ENCODE data around the gene TAOK2. TPM values are rescaled to one million over a fixed set of nuclear protein-coding genes. Genes with fewer than 3 reads are reported as not detected.

The TAOK2 gene
- total and polyA plus RNA-seq, 2 of the 13 experiments (the other 11 are each of a cell fraction or from before 2014, with no cell fraction given) = 17.4 to 43.2 TPM

DNA sequence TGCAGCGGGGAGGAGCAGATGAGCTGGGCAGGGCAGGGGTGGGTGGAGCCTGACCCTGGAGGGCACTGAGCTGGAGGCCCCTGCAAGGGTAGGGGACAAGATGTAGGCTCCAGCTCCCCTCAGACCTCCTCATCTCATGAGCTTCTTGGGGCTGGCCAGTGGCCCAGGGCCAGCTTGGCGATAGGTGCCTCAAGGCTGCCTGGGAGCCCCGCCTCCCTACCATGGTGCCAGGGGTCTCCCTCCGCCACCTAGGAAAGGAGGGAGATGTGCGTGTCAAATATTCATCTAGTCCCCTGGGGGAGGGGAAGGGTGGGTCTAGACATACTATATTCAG is 17.9 kb downstream of the TAOK2 start:
- no peaks in the 10 kb centered on the region for H3K9me3 ChIP-seq (ENCODE audit: low read length)
- TF ChIP-seq, protein P1, sequence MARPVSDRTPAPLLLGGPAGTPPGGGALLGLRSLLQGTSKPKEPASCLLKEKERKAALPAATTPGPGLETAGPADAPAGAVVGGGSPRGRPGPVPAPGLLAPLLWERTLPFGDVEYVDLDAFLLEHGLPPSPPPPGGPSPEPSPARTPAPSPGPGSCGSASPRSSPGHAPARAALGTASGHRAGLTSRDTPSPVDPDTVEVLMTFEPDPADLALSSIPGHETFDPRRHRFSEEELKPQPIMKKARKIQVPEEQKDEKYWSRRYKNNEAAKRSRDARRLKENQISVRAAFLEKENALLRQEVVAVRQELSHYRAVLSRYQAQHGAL (CRISPR knock-in tag; IDR thresholded peaks at IDR 0.05; ENCODE audit: not compliant biosample characterization) = no peak
- TF ChIP-seq NKX3-1 (CRISPR knock-in tag; IDR thresholded peaks at IDR 0.05) (no peak), POLR2A (IDR thresholded peaks at IDR 0.05; ENCODE audit: insufficient read depth in 1 of 2, low read depth in 2 of 2, low read length in 2 of 2) (0 out of 4 replicates have a peak, but pooled peaks of 1 of the 2 experiments have one; percentile 9), RBM22 (optimal IDR thresholded peaks at IDR 0.05; ENCODE audit: low read length) (peak; percentile 66), ZNF33B (CRISPR knock-in tag; IDR thresholded peaks at IDR 0.05) (no peak), EP300 (IDR thresholded peaks at IDR 0.05; ENCODE audit: low read depth in 2 of 2, low read length in 2 of 2) (no peak), EP300 (CRISPR knock-in tag; IDR thresholded peaks at IDR 0.05; ENCODE audit: borderline replicate concordance) (0 out of 2 replicates have a peak, but pooled peaks have one; percentile 18), RBFOX2 (IDR thresholded peaks at IDR 0.05; ENCODE audit: low read depth, low read length) (peak; percentile 24; the same call in 1 of the 2 replicates), AGO2 (optimal IDR thresholded peaks at IDR 0.05; ENCODE audit: low read depth, low read length) (peak; percentile 74), BRCA1 (CRISPR knock-in tag; IDR thresholded peaks at IDR 0.05) (no peak), NONO (IDR thresholded peaks at IDR 0.05) (no peak), NONO (CRISPR knock-in tag; conservative IDR thresholded peaks at IDR 0.05) (0 out of 2 replicates have a peak, but pooled peaks have one; percentile 21), ZC3H13 (CRISPR knock-in tag; IDR thresholded peaks at IDR 0.05) (peak; percentile 37; the same call in 1 of the 2 replicates)
- TF ChIP-seq, protein P2, sequence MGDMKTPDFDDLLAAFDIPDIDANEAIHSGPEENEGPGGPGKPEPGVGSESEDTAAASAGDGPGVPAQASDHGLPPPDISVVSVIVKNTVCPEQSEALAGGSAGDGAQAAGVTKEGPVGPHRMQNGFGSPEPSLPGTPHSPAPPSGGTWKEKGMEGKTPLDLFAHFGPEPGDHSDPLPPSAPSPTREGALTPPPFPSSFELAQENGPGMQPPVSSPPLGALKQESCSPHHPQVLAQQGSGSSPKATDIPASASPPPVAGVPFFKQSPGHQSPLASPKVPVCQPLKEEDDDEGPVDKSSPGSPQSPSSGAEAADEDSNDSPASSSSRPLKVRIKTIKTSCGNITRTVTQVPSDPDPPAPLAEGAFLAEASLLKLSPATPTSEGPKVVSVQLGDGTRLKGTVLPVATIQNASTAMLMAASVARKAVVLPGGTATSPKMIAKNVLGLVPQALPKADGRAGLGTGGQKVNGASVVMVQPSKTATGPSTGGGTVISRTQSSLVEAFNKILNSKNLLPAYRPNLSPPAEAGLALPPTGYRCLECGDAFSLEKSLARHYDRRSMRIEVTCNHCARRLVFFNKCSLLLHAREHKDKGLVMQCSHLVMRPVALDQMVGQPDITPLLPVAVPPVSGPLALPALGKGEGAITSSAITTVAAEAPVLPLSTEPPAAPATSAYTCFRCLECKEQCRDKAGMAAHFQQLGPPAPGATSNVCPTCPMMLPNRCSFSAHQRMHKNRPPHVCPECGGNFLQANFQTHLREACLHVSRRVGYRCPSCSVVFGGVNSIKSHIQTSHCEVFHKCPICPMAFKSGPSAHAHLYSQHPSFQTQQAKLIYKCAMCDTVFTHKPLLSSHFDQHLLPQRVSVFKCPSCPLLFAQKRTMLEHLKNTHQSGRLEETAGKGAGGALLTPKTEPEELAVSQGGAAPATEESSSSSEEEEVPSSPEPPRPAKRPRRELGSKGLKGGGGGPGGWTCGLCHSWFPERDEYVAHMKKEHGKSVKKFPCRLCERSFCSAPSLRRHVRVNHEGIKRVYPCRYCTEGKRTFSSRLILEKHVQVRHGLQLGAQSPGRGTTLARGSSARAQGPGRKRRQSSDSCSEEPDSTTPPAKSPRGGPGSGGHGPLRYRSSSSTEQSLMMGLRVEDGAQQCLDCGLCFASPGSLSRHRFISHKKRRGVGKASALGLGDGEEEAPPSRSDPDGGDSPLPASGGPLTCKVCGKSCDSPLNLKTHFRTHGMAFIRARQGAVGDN (CRISPR knock-in tag; IDR thresholded peaks at IDR 0.05) = peak; percentile 30; the same call in 1 of the 2 replicates
- no peak for DNase-seq (ENCODE audit: low spot score)
- ChIA-PET CTCF (ENCODE audit: low intra/inter-chr PET ratio, low total read pairs) (no interaction called here), POLR2A (interaction anchor here (0.7 to 1.2 kb wide), 3 partner anchors 15 to 30 kb away, joined by 3 to 7 read pairs (median 3); partner anchors contain the start of genes TAOK2 and TMEM219)
- H3K4me2 ChIP-seq (ENCODE audit: low read depth, low read length) = no peak overlapping the region
- no peak overlapping the region for H3K4me3 ChIP-seq (replicated peaks in 1 of 3; ENCODE audit: insufficient read depth in 1 of 3, low read depth in 2 of 3, low read length in 3 of 3)
- H3K27ac ChIP-seq (ENCODE audit: extremely low read length, insufficient read depth, low read length) = no peak overlapping the region
- FAIRE-seq = no peak
- H3K36me3 ChIP-seq (replicated peaks in 1 of 2; ENCODE audit: control insufficient read depth in 1 of 2, insufficient read depth in 2 of 2, low read length in 2 of 2) = peaks cover 28 to 64% of the 10 kb centered on the region in 2 experiments
- in situ Hi-C loops (cut with HindIII; ENCODE audit: extremely low pct_ligation_motif_present, low pct_unique_long_range_greater_than_20kb) = no loop called here
- intact Hi-C loops (cut with micrococcal nuclease; ENCODE audit: unreplicated experiment) = no loop called here
- no TSS peak for BruUV-seq (replicated peaks)
- H3K79me2 ChIP-seq (ENCODE audit: insufficient read depth, low read length) = peaks cover 3% of the 10 kb centered on the region
- no peak overlapping the region for H2AFZ ChIP-seq (ENCODE audit: low read length)
- whole genome bisulfite sequencing (ENCODE audit: low lambda C conversion rate) = 93% methylated on average over 5 of the region's 5 CpGs
- H3K4me1 ChIP-seq (ENCODE audit: insufficient read depth, low read length) = peaks cover 13% of the 10 kb centered on the region
- peaks cover 0 to 3% of the 10 kb centered on the region in 2 experiments; a peak in 1 of 5 replicates for H3K27me3 ChIP-seq (ENCODE audit: control insufficient read depth in 1 of 2, insufficient read depth in 2 of 2, low read length in 2 of 2)
- no peaks in the 10 kb centered on the region for H4K20me1 ChIP-seq (ENCODE audit: insufficient read depth, low read length)
- no peak overlapping the region for H3K9ac ChIP-seq (ENCODE audit: insufficient read depth, low read depth, low read length)
- no peak for ATAC-seq

Measured in HepG2 (cell line).